SU-DHL-6 (cell line): ENCODE data around the gene FOXF2.

Experiments
- H2AFZ ChIP-seq: fragments of 200-600 bp; sonication (generic); 2 replicates; pipeline ENCODE4 v1.6.1; 2014; ENCODE audit warnings: low read depth, mild to moderate bottlenecking, moderate library complexity, mixed read lengths, antibody characterized with exemption, low read length; ENCODE audit not compliant: severe bottlenecking
- H3F3A ChIP-seq: fragments of 200-600 bp; shearing (Covaris generic); 2 replicates; pipeline ENCODE4 v1.6.0; 2016; ENCODE audit warnings: antibody characterized with exemption, mild to moderate bottlenecking; ENCODE audit not compliant: insufficient read depth
- H3K27ac ChIP-seq: fragments of 200-600 bp; sonication (generic); 2 replicates; pipeline ENCODE4 v1.5.1; 2016; ENCODE audit warnings: low read depth, mild to moderate bottlenecking, low read length, moderate library complexity, mixed read lengths
- H3K27me3 ChIP-seq: fragments of 200-600 bp; sonication (generic), shearing (Covaris generic); 2 replicates; pipeline ENCODE4 v1.6.0; 2014; ENCODE audit warnings: mild to moderate bottlenecking, low read length
- H3K36me3 ChIP-seq: fragments of 200-600 bp; sonication (generic); 2 replicates; pipeline ENCODE4 v1.6.1; 2014; ENCODE audit warnings: mild to moderate bottlenecking, low read length, mixed read lengths
- H3K4me2 ChIP-seq: fragments of 300-600, 200-600 bp; shearing (Covaris generic), sonication (generic); 2 replicates; pipeline ENCODE4 v1.6.0; 2014; ENCODE audit warnings: low read length, low read depth, mild to moderate bottlenecking; ENCODE audit not compliant: poor library complexity, severe bottlenecking
- H3K4me3 ChIP-seq: fragments of 200-600 bp; sonication (generic); 2 replicates; pipeline ENCODE4 v1.5.1; 2014; ENCODE audit warnings: antibody characterized with exemption, low read length, mild to moderate bottlenecking, mixed read lengths; ENCODE audit not compliant: insufficient read depth, poor library complexity, severe bottlenecking
- H3K79me2 ChIP-seq: fragments of 200-600 bp; sonication (generic); 2 replicates; pipeline ENCODE4 v1.6.1; 2014; ENCODE audit warnings: mild to moderate bottlenecking, low read length, moderate library complexity; ENCODE audit not compliant: insufficient read depth
- H3K9ac ChIP-seq: fragments of 200-600 bp; sonication (generic); 2 replicates; pipeline ENCODE4 v1.7.0; 2014; ENCODE audit warnings: mild to moderate bottlenecking, low read length
- H3K9me2 ChIP-seq: fragments of 200-600 bp; sonication (generic); replicated peaks from 2 replicates; pipeline ENCODE4 v1.6.1; 2014; ENCODE audit warnings: low read length; ENCODE audit not compliant: insufficient read depth
- H3K9me3 ChIP-seq: fragments of 200-600 bp; sonication (generic); 2 replicates; pipeline ENCODE4 v1.6.1; 2014; ENCODE audit warnings: low read length, mixed read lengths; ENCODE audit not compliant: insufficient read depth
- H4K20me1 ChIP-seq: fragments of 200-600 bp; sonication (generic); 2 replicates; pipeline ENCODE4 v1.6.1; 2014; ENCODE audit warnings: low read depth, mild to moderate bottlenecking, antibody characterized with exemption, low read length, moderate library complexity, mixed read lengths
- EZH2phosphoT487 ChIP-seq: fragments of 200-600 bp; sonication (generic), shearing (Covaris generic); conservative IDR thresholded peaks from 2 replicates; pipeline ENCODE4 v1.6.1; 2018; ENCODE audit warnings: mild to moderate bottlenecking, antibody characterized with exemption, low read length, moderate library complexity, mixed read lengths
- TF ChIP-seq, protein P1 (sequence below): fragments of 200-600 bp; sonication (generic); IDR thresholded peaks from one replicate; pipeline ENCODE4 v1.5.1; 2017; ENCODE audit warnings: antibody characterized with exemption, mild to moderate bottlenecking, low read length, moderate library complexity; ENCODE audit not compliant: insufficient read depth, poor library complexity, severe bottlenecking

Gene FOXF2

DNA sequence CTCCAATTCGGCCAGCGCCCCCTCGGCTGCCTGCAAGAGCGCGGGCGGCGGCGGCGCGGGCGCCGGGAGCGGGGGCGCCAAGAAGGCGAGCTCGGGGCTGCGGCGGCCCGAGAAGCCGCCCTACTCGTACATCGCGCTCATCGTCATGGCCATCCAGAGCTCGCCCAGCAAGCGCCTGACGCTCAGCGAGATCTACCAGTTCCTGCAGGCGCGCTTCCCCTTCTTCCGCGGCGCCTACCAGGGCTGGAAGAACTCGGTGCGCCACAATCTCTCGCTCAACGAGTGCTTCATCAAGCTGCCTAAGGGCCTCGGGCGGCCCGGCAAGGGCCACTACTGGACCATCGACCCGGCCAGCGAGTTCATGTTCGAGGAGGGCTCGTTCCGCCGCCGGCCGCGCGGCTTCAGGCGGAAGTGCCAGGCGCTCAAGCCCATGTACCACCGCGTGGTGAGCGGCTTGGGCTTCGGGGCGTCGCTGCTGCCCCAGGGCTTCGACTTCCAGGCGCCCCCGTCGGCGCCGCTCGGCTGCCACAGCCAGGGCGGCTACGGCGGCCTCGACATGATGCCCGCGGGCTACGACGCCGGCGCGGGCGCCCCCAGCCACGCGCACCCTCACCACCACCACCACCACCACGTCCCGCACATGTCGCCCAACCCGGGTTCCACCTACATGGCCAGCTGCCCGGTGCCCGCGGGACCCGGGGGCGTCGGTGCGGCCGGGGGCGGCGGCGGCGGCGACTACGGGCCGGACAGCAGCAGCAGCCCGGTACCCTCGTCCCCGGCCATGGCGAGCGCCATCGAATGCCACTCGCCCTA lies 963 bp downstream of the FOXF2 start:
- no peak overlapping the region for H2AFZ ChIP-seq

DNA sequence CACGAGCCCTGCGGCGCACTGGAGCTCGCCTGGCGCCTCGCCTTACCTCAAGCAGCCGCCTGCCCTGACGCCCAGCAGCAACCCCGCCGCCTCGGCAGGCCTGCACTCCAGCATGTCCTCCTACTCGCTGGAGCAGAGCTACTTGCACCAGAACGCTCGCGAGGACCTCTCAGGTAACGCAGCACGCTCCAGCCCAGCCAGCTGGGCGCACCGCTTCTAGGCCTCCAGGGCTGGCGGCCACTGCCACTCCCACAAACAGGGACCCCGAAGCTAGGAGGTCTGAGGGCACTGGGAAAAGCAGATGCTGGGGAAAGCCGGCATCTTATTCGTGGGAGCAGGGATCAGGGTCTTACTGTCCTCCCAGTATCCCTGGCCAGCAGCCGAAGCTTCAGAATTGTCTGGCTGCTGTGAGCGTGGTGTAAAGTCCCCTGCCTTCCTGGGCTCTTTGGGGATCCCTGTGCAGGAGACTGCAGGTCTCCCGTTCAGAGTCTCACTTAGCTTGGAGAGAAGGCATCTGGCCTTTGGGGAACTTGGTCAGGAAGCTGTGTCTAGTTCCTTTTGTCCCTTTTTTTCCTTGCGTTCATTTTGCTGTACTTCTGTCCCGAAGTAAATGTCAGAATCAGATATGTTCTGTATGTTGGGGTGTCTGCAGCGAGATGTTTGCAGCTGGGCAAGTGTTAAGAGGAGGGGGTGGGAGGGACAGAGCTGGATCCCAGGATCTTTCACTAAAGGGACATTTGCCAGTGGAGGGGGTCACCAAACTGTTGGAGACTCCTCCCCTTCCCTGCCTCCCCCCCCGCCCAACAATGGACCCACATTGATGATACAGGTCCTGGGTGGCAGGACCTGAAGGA lies 1.8 kb downstream of the FOXF2 start:
- no peaks in the 10 kb centered on the region for H3K36me3 ChIP-seq
- H3K79me2 ChIP-seq: no peaks in the 10 kb centered on the region
- no peak for TF ChIP-seq EZH2phosphoT487
- TF ChIP-seq, protein P1, sequence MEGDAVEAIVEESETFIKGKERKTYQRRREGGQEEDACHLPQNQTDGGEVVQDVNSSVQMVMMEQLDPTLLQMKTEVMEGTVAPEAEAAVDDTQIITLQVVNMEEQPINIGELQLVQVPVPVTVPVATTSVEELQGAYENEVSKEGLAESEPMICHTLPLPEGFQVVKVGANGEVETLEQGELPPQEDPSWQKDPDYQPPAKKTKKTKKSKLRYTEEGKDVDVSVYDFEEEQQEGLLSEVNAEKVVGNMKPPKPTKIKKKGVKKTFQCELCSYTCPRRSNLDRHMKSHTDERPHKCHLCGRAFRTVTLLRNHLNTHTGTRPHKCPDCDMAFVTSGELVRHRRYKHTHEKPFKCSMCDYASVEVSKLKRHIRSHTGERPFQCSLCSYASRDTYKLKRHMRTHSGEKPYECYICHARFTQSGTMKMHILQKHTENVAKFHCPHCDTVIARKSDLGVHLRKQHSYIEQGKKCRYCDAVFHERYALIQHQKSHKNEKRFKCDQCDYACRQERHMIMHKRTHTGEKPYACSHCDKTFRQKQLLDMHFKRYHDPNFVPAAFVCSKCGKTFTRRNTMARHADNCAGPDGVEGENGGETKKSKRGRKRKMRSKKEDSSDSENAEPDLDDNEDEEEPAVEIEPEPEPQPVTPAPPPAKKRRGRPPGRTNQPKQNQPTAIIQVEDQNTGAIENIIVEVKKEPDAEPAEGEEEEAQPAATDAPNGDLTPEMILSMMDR: no peak
- H3K27ac ChIP-seq: no peak overlapping the region
- no peaks in the 10 kb centered on the region for H3K9me3 ChIP-seq
- no peak overlapping the region for H3K9ac ChIP-seq
- no peak overlapping the region for H3K4me2 ChIP-seq
- H3F3A ChIP-seq: no peaks in the 10 kb centered on the region
- no peak overlapping the region for H2AFZ ChIP-seq
- H3K4me3 ChIP-seq: no peak overlapping the region
- H4K20me1 ChIP-seq: no peaks in the 10 kb centered on the region
- no peaks in the 10 kb centered on the region for H3K9me2 ChIP-seq
- H3K27me3 ChIP-seq: no peaks in the 10 kb centered on the region

More for the DNA sequence above, 963 bp downstream of the FOXF2 start:
- no peaks in the 10 kb centered on the region for H3F3A ChIP-seq
- no peaks in the 10 kb centered on the region for H3K79me2 ChIP-seq
- no peak overlapping the region for H3K27ac ChIP-seq
- no peak for TF ChIP-seq EZH2phosphoT487
- TF ChIP-seq, protein P1: no peak
- H3K4me2 ChIP-seq: no peak overlapping the region
- no peaks in the 10 kb centered on the region for H3K36me3 ChIP-seq
- no peaks in the 10 kb centered on the region for H3K9me3 ChIP-seq
- no peaks in the 10 kb centered on the region for H3K9me2 ChIP-seq
- no peak overlapping the region for H3K4me3 ChIP-seq
- H3K9ac ChIP-seq: no peak overlapping the region
- H3K27me3 ChIP-seq: no peaks in the 10 kb centered on the region
- H4K20me1 ChIP-seq: no peaks in the 10 kb centered on the region

DNA sequence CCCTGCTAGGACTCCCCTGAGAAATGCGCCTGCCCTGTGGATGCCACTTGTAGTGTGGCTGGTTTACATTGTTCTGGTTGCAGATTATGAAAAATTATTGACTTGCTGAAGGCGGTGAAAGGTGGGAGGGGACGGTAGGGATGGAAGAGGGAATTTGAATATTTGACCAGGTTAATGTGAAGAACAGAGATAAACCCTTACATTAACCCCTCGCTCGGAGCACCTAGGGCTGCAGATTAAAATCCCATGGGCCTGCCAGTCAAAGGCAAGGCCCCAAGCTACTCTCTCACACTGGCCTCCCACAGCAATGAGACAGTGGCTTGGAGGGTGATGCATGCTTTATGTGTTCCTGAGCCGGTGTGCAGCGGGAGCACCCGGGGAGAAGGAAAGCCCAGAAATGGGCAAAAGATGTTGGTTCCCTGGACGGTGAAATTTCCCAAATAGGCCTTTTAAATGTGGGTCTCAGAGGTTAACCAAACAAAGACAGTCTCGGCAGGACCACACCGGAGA lies 2.5 kb downstream of the FOXF2 start:
- no peak overlapping the region for H3K4me3 ChIP-seq
- no peaks in the 10 kb centered on the region for H3F3A ChIP-seq
- no peaks in the 10 kb centered on the region for H3K9me3 ChIP-seq
- H3K27me3 ChIP-seq: no peaks in the 10 kb centered on the region
- H3K36me3 ChIP-seq: no peaks in the 10 kb centered on the region
- no peak for TF ChIP-seq EZH2phosphoT487
- TF ChIP-seq, protein P1: no peak
- no peak overlapping the region for H3K4me2 ChIP-seq
- H3K27ac ChIP-seq: no peak overlapping the region
- H4K20me1 ChIP-seq: no peaks in the 10 kb centered on the region
- H3K9me2 ChIP-seq: no peaks in the 10 kb centered on the region
- H2AFZ ChIP-seq: no peak overlapping the region
- H3K79me2 ChIP-seq: no peaks in the 10 kb centered on the region
- no peak overlapping the region for H3K9ac ChIP-seq
